AG04450 (cell line): ENCODE results near the gene SMARCC2. TPM values are rescaled to one million over a fixed set of nuclear protein-coding genes. Genes with fewer than 3 reads are reported as not detected.
A peak's percentile ranks its signal among the peaks of the same experiment; 100 is the strongest.
"Not testable (repeated sequence)": the region's sequence is repeated elsewhere in the genome, so short reads cannot be mapped to it uniquely, and the experiment has no call there.

Source experiments
- CTCF ChIA-PET: fragments of 300-600, 350-600 bp; formaldehyde crosslinking; extraction: SDS; loops from one replicate; lab custom pipeline; 2022; ENCODE audit warnings: antibody characterized with exemption, inconsistent platforms; lab: Charles Lee
- POLR2A ChIA-PET: fragments of 350-600 bp; formaldehyde crosslinking; extraction: SDS; loops from one replicate; lab custom pipeline; 2021; ENCODE audit warnings: antibody characterized with exemption, inconsistent platforms; lab: Yijun Ruan, JAX
- DNase-seq: peaks from one replicate; pipeline ENCODE4 v3.0.0-alpha.2; 2011; ENCODE audit warnings: low read depth, low spot score
- H3K27ac ChIP-seq: one replicate; pipeline ENCODE4 v1.5.1; 2012; ENCODE audit warnings: low read depth, low read length, control low read depth
- H3K27me3 ChIP-seq: one replicate; pipeline ENCODE4 v1.6.0; 2012; ENCODE audit warnings: low read length; ENCODE audit not compliant: control insufficient read depth, insufficient read depth
- H3K4me3 ChIP-seq: 2 replicates; pipeline ENCODE4 v1.5.1; 2011; ENCODE audit warnings: mild to moderate bottlenecking, low read depth, low read length, control low read depth
- H3K9me3 ChIP-seq: 2 replicates; pipeline ENCODE4 v1.5.1; 2012; ENCODE audit warnings: low read length; ENCODE audit not compliant: control insufficient read depth, insufficient read depth
- polyA plus RNA-seq: library from polyadenylated mRNA; depleted of rRNA; stranded (reverse); fragments of >200 nt; gene quantifications from 2 replicates; pipeline ENCODE4 v1.2.3, GENCODE V29; 2011
- TF ChIP-seq, protein P1 (sequence below): IDR thresholded peaks from 2 replicates; pipeline ENCODE4 v1.5.1; 2011; ENCODE audit warnings: low read depth, low read length, control low read depth, inconsistent platforms

The SMARCC2 gene
- polyA plus RNA-seq, 1 experiment = 90.2 TPM

DNA sequence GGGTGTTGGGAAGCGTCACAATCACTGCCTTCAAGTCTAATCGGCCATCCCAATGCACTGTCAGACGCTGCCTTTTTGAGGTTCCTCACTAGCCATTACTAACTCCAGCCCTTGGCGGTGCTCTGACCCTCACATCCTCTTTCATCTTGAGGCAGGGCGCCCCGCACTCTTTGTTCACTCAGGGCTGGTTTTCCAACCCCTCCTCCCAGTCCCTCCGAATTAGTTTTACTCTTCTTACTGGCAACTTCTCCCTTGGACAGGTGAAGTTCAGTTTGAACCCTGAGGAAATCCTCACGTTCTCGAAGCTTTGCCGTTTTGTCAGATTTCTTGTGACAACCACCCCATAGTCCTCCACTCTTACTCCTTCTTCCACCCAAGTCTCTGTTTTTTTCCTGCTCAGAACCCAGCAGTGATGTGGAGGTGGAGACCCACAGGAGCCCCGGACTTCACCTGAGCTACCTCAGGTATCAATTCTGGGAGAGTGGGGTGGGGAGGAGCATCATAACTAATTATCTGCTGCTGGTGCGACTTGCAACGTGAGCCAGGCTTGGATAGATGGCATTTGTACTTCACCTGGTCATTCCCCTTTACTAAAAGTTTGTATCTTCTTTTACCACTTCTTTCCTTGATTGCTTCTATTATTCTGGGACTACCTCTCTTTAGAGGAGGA is 70.5 kb downstream of the SMARCC2 start:
- Histone ChIP-seq H3K9me3 (no peaks in the 10 kb centered on the region; the same call in 1 of the 2 replicates), H3K27me3 (no peaks in the 10 kb centered on the region), H3K4me3 (peak overlapping the region; percentile 92), H3K27ac (peak overlapping the region; percentile 84)
- TF ChIP-seq, protein P1, sequence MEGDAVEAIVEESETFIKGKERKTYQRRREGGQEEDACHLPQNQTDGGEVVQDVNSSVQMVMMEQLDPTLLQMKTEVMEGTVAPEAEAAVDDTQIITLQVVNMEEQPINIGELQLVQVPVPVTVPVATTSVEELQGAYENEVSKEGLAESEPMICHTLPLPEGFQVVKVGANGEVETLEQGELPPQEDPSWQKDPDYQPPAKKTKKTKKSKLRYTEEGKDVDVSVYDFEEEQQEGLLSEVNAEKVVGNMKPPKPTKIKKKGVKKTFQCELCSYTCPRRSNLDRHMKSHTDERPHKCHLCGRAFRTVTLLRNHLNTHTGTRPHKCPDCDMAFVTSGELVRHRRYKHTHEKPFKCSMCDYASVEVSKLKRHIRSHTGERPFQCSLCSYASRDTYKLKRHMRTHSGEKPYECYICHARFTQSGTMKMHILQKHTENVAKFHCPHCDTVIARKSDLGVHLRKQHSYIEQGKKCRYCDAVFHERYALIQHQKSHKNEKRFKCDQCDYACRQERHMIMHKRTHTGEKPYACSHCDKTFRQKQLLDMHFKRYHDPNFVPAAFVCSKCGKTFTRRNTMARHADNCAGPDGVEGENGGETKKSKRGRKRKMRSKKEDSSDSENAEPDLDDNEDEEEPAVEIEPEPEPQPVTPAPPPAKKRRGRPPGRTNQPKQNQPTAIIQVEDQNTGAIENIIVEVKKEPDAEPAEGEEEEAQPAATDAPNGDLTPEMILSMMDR = no peak
- DNase-seq = no peak
- ChIA-PET CTCF (interaction anchor here (0.6 to 5.3 kb wide), 17 partner anchors 9 to 380 kb away, joined by 3 to 96 read pairs (median 4); partner anchors contain the start of genes CNPY2, ESYT1, PA2G4 and RNF41), POLR2A (interaction anchor here (0.6 to 3.6 kb wide), 17 partner anchors 9 to 150 kb away, joined by 3 to 42 read pairs (median 6); partner anchors contain the start of genes ESYT1, MYL6, PA2G4 and RAB5B)

DNA sequence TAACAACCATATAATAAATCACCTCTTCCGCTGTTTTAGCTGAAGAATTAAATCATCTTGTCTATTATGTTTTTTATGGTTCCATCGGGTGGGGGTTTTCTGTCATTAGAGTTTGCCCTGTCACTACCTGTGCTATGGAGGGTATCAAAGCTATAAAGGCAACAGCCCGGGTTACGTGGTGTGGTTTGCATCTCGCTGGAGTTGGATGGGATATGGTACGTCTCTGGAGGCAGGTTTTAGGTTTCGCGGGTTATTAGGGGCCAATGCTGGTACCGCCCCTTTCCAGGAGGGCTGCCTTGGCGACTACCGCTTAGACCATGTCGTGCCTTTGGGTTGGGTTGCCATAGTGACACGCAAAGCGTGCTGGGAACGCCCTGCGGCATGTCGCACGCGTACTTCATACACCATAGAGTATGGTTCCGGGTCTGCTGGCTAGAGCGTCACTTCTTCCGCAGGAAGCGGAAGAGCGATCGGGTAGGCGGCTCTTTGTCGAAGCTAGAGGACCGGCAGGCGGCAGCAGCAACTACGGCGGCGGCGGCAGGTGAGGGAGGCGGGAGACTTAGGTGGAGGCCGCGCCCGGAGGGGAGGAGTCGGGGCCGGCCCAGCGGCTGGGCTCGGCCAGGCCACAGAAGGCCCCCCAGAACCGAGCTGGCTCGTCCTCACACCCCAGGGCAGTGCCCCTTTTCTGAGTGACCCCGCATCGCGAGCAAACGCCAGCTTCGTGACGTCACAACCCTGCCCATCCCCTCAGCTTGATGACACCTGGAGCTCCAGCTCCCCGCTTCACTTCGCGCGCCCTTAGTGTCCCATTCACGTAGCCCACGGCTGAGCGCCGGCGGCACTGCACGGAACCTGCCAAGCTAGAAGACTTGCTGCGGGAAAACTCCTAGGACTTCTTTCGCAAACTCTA is 71.2 kb downstream of the SMARCC2 start, which contains the start of gene ZC3H10:
TSS of gene ZC3H10 (plus strand) at position 489 of the 910 bp plus-strand sequence. CDS start 2,297 bp downstream, outside the sequence.
- peak; percentile 99 for DNase-seq
- no peaks in the 10 kb centered on the region; the same call in 1 of the 2 replicates for H3K9me3 ChIP-seq
- TF ChIP-seq, protein P1 = peak; percentile 62
- H3K27ac ChIP-seq = peak within 1 kb of the TSS; percentile 90
- CTCF ChIA-PET = interaction anchor here (0.5 to 5.3 kb wide), 18 partner anchors 10 to 1910 kb away, joined by 3 to 96 read pairs (median 4); partner anchors contain the start of genes CNPY2, ESYT1, PA2G4 and RNF41
- H3K27me3 ChIP-seq = no peaks in the 10 kb centered on the region
- POLR2A ChIA-PET = interaction anchor here (0.5 to 3.6 kb wide), 14 partner anchors 9 to 149 kb away, joined by 3 to 42 read pairs (median 6); partner anchors contain the start of genes ESYT1, MYL6, PA2G4 and RAB5B
- peak within 1 kb of the TSS; percentile 93 for H3K4me3 ChIP-seq

DNA sequence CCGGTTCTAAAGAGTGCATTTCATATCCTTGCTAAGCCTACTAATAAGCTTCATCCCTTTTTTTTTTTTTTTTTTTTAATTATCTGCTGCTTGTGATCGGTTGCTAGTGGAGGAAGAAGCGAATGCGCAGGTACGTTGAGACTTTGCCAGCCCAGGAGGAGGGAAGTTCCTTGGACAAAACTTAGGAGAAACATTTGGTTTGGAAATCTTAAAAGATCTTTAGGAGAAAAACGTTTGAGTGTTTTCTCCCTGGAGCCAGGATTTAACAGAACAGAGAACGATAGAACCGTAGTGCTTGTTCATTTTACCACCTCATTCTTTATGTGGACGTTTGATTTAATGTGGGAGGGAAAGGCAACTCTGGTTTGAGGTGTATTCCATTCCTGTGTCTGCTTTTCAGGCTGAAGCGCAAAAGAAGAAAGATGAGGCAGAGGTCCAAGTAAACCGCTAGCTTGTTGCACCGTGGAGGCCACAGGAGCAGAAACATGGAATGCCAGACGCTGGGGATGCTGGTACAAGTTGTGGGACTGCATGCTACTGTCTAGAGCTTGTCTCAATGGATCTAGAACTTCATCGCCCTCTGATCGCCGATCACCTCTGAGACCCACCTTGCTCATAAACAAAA is 72.1 kb downstream of the SMARCC2 start:
- H3K4me3 ChIP-seq = peak overlapping the region; percentile 93
- DNase-seq = not testable (repeated sequence)
- CTCF ChIA-PET = interaction anchor here (0.8 to 5.3 kb wide), 2 partner anchors 70 to 71 kb away, joined by 3 to 96 read pairs; partner anchors contain the start of gene SMARCC2

DNA sequence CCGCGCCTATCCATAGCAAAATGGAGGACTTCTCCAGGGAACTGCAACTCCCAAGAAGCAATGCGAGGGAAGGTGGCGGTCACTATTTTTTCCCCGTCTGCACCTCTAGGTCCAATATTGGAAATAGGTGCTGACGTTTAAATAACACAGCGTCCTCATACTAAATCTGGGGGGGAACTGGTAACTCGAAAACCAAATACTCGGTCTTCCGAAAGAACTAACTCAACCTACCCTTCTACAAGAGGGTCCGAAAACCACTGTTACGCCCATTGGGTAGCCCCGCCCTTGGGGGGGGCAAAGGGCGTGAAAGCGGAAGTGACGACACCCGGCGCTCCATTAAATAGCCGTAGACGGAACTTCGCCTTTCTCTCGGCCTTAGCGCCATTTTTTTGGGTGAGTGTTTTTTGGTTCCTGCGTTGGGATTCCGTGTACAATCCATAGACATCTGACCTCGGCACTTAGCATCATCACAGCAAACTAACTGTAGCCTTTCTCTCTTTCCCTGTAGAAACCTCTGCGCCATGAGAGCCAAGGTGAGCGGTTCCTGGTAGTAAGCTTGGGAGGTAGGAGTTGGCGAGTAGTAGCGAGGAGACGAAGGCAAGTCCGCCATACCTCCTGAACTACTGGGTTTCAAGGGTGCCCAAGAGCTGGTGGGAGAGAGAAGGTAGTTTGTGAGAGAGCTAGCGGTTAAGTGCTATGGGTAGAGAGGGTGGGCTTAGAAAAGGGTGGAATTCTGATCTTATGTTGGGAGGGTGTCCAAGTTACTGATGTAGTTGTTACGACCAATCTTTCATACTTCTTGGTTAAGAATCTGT is 72.8 kb downstream of the SMARCC2 start, which contains the start of gene RPL41:
TSS of gene RPL41 (plus strand) at position 367 of the 815 bp plus-strand sequence.
- Histone ChIP-seq H3K4me3 (peak within 1 kb of the TSS; percentile 93), H3K27ac (peak within 1 kb of the TSS; percentile 90), H3K27me3 (no peaks in the 10 kb centered on the region), H3K9me3 (no peaks in the 10 kb centered on the region; the same call in 1 of the 2 replicates)
- ChIA-PET POLR2A (interaction anchor here (0.6 to 3.6 kb wide), 8 partner anchors 11 to 350 kb away, joined by 3 to 42 read pairs (median 5); partner anchors contain the start of genes ESYT1, MYL6, PA2G4 and SMARCC2), CTCF (interaction anchor here (0.8 to 5.3 kb wide), 2 partner anchors 69 to 72 kb away, joined by 3 to 96 read pairs; partner anchors contain the start of gene SMARCC2)
- peak; percentile 78 for DNase-seq
- TF ChIP-seq, protein P1 = no peak

More for the DNA sequence above, 72.1 kb downstream of the SMARCC2 start:
- not testable (repeated sequence) for H3K27me3 ChIP-seq, H3K9me3 ChIP-seq
- peak overlapping the region; percentile 90 for H3K27ac ChIP-seq
- POLR2A ChIA-PET = interaction anchor here (0.5 to 3.6 kb wide), 11 partner anchors 10 to 350 kb away, joined by 3 to 42 read pairs (median 5); partner anchors contain the start of genes ESYT1, MYL6, PA2G4 and RAB5B
